ENCODE results near the gene GAL3ST3.

DNA sequence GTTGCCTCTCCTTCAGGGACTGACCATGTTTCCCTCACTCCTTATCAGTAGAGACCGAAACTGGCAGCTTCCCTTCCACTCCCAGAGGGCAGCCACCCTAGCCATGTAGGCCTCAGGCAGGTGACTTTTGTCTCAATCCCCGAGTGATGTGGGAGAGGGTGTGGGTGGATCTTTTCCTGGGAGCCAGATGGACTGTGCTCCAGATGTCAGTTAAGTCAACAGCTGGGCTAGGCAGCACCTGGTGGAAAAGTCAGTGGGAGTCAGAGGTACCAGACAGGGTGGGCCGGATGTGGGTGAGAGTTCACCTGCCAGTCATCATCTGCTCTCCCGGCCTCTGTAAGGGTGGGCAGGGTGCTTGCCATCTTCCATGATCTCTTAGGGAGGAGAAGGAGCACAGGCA, 44.8 kb downstream of the GAL3ST3 start:
- no peak for TF ChIP-seq POLR2AphosphoS5 (IDR thresholded peaks at IDR 0.05)
- TF ChIP-seq, protein P1, sequence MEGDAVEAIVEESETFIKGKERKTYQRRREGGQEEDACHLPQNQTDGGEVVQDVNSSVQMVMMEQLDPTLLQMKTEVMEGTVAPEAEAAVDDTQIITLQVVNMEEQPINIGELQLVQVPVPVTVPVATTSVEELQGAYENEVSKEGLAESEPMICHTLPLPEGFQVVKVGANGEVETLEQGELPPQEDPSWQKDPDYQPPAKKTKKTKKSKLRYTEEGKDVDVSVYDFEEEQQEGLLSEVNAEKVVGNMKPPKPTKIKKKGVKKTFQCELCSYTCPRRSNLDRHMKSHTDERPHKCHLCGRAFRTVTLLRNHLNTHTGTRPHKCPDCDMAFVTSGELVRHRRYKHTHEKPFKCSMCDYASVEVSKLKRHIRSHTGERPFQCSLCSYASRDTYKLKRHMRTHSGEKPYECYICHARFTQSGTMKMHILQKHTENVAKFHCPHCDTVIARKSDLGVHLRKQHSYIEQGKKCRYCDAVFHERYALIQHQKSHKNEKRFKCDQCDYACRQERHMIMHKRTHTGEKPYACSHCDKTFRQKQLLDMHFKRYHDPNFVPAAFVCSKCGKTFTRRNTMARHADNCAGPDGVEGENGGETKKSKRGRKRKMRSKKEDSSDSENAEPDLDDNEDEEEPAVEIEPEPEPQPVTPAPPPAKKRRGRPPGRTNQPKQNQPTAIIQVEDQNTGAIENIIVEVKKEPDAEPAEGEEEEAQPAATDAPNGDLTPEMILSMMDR (IDR thresholded peaks at IDR 0.05) = no peak
